HepG2 (cell line): ENCODE results near the gene LCAT. TPM values are rescaled to one million over a fixed set of nuclear protein-coding genes. Genes with fewer than 3 reads are reported as not detected.

Experiments used
- BORCS8-MEF2B ChIP-seq: sonication (generic); formaldehyde crosslinking; IDR thresholded peaks from 2 replicates; pipeline ENCODE4 v1.8.0; 2022; ENCODE audit warnings: mild to moderate bottlenecking, missing genetic modification reagents
- CSRNP1 ChIP-seq: sonication (generic); formaldehyde crosslinking; IDR thresholded peaks from 2 replicates; pipeline ENCODE4 v1.8.1; 2023; ENCODE audit warnings: mild to moderate bottlenecking, missing genetic modification reagents
- FOXK1 ChIP-seq: sonication (generic); formaldehyde crosslinking; IDR thresholded peaks from 2 replicates; pipeline ENCODE4 v1.4.0; 2020; ENCODE audit warnings: low read depth, missing genetic modification reagents, borderline replicate concordance
- GATA4 ChIP-seq: sonication (generic); IDR thresholded peaks from 2 replicates; pipeline ENCODE4 v1.6.1; 2016; ENCODE audit warnings: antibody characterized with exemption, low read depth, borderline replicate concordance
- GTF3A ChIP-seq: sonication (generic); formaldehyde crosslinking; conservative IDR thresholded peaks from 2 replicates; pipeline ENCODE4 v1.4.0; 2020; ENCODE audit warnings: mild to moderate bottlenecking, missing genetic modification reagents
- HES4 ChIP-seq: sonication (generic); formaldehyde crosslinking; IDR thresholded peaks from 2 replicates; pipeline ENCODE4 v1.9.0; 2021; ENCODE audit warnings: mild to moderate bottlenecking, missing genetic modification reagents, borderline replicate concordance
- MAFF ChIP-seq: IDR thresholded peaks from 2 replicates; pipeline ENCODE4 v1.6.1; 2011; ENCODE audit warnings: low read depth, low read length, improper control_type of control experiment
- MZF1 ChIP-seq: sonication (generic); formaldehyde crosslinking; IDR thresholded peaks from 2 replicates; pipeline ENCODE4 v1.8.1; 2023; ENCODE audit warnings: mild to moderate bottlenecking, missing genetic modification reagents, borderline replicate concordance
- PLSCR1 ChIP-seq: sonication (generic); formaldehyde crosslinking; IDR thresholded peaks from 2 replicates; pipeline ENCODE4 v1.5.0; 2020; ENCODE audit warnings: missing genetic modification reagents, mild to moderate bottlenecking, borderline replicate concordance
- TRIM24 ChIP-seq: sonication (generic); formaldehyde crosslinking; IDR thresholded peaks from 2 replicates; pipeline ENCODE4 v1.8.0; 2022; ENCODE audit warnings: mild to moderate bottlenecking, missing genetic modification reagents
- ZBTB37 ChIP-seq: sonication (generic); formaldehyde crosslinking; IDR thresholded peaks from 2 replicates; pipeline ENCODE4 v1.4.0; 2020; ENCODE audit warnings: mild to moderate bottlenecking, missing genetic modification reagents
- ZFP62 ChIP-seq: sonication (generic); formaldehyde crosslinking; IDR thresholded peaks from 2 replicates; pipeline ENCODE4 v1.4.0; 2020; ENCODE audit warnings: missing genetic modification reagents
- ZNF383 ChIP-seq: sonication (generic); formaldehyde crosslinking; IDR thresholded peaks from 2 replicates; pipeline ENCODE4 v1.4.0; 2020; ENCODE audit warnings: missing genetic modification reagents, mild to moderate bottlenecking, borderline replicate concordance
- ZNF550 ChIP-seq: sonication (generic); formaldehyde crosslinking; IDR thresholded peaks from 2 replicates; pipeline ENCODE4 v1.4.0; 2020; ENCODE audit warnings: mild to moderate bottlenecking, missing genetic modification reagents, borderline replicate concordance
- ZNF629 ChIP-seq: sonication (generic); formaldehyde crosslinking; conservative IDR thresholded peaks from 2 replicates; pipeline ENCODE4 v1.5.0; 2020; ENCODE audit warnings: missing genetic modification reagents
- polyA plus RNA-seq, 8 experiments: library from polyadenylated mRNA; depleted of rRNA in 3 of 8; stranded (reverse) in 7 of 8; unstranded in 1 of 8; fragments of >200 nt; fragmentation: Illumina TruSeq in 4 of 8; extraction: Trizol in 4 of 8; gene quantifications; 2 replicates each; pipeline versions ENCODE4 v1.2.1 to v1.2.3, GENCODE V29; 2011 to 2016; ENCODE audit warnings: low read depth in 4 of 8, missing spikeins in 1 of 8, mixed read lengths in 1 of 8; ENCODE audit not compliant: insufficient read depth in 1 of 8
- total RNA-seq, 5 experiments: library from RNA; depleted of rRNA; stranded (reverse); fragments of >200 nt; fragmentation: Illumina TruSeq; extraction: Trizol; gene quantifications; 2 replicates each; pipeline ENCODE4 v1.2.3, GENCODE V29; 2016; ENCODE audit warnings: low read depth in 1 of 5
- TF ChIP-seq, protein P1 (sequence below): sonication (generic); formaldehyde crosslinking; IDR thresholded peaks from 2 replicates; pipeline ENCODE4 v1.5.0; 2020; ENCODE audit warnings: mild to moderate bottlenecking, missing genetic modification reagents
- TF ChIP-seq, protein P2 (sequence below): sonication (generic); formaldehyde crosslinking; IDR thresholded peaks from 2 replicates; pipeline ENCODE4 v1.5.1; 2020; ENCODE audit warnings: mild to moderate bottlenecking, missing genetic modification reagents
- TF ChIP-seq, protein P3 (sequence below): IDR thresholded peaks from 2 replicates; pipeline ENCODE4 v1.6.1; 2016; ENCODE audit warnings: missing genetic modification reagents, missing compliant biosample characterization

The LCAT gene
- total and polyA plus RNA-seq, 2 of the 13 experiments (the other 11 are each of a cell fraction or from before 2014, with no cell fraction given), result 36.1 to 38.9 TPM

GRCh38 chr16:67942510-67943255 is 1.2 kb downstream of the LCAT start (continued):
- TF ChIP-seq, protein P1, sequence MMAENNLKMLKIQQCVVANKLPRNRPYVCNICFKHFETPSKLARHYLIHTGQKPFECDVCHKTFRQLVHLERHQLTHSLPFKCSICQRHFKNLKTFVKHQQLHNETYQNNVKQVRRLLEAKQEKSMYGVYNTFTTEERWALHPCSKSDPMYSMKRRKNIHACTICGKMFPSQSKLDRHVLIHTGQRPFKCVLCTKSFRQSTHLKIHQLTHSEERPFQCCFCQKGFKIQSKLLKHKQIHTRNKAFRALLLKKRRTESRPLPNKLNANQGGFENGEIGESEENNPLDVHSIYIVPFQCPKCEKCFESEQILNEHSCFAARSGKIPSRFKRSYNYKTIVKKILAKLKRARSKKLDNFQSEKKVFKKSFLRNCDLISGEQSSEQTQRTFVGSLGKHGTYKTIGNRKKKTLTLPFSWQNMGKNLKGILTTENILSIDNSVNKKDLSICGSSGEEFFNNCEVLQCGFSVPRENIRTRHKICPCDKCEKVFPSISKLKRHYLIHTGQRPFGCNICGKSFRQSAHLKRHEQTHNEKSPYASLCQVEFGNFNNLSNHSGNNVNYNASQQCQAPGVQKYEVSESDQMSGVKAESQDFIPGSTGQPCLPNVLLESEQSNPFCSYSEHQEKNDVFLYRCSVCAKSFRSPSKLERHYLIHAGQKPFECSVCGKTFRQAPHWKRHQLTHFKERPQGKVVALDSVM (CRISPR knock-in tag), result no peak
- peak; percentile 88; the same call in 1 of the 2 replicates for TF ChIP-seq ZNF550 (CRISPR knock-in tag)
- TF ChIP-seq HES4 (CRISPR knock-in tag), result no peak
- TF ChIP-seq BORCS8-MEF2B, result no peak; the same call in 1 of the 2 replicates
- no peak for TF ChIP-seq GATA4
- TF ChIP-seq GTF3A (CRISPR knock-in tag), result no peak
- no peak for TF ChIP-seq ZNF383
- no peak for TF ChIP-seq ZFP62 (CRISPR knock-in tag)
- TF ChIP-seq, protein P2, sequence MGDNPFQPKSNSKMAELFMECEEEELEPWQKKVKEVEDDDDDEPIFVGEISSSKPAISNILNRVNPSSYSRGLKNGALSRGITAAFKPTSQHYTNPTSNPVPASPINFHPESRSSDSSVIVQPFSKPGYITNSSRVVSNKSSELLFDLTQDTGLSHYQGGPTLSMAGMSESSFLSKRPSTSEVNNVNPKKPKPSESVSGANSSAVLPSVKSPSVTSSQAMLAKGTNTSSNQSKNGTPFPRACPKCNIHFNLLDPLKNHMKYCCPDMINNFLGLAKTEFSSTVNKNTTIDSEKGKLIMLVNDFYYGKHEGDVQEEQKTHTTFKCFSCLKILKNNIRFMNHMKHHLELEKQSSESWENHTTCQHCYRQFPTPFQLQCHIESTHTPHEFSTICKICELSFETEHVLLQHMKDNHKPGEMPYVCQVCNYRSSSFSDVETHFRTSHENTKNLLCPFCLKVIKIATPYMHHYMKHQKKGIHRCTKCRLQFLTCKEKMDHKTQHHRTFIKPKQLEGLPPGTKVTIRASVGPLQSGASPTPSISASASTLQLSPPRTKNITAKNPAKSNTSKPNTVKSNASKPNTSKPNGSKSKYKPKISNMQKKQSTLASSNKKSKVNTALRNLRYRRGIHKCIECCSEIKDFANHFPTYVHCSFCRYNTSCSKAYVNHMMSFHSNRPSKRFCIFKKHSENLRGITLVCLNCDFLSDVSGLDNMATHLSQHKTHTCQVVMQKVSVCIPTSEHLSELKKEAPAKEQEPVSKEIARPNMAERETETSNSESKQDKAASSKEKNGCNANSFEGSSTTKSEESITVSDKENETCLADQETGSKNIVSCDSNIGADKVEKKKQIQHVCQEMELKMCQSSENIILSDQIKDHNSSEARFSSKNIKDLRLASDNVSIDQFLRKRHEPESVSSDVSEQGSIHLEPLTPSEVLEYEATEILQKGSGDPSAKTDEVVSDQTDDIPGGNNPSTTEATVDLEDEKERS (CRISPR knock-in tag), result peak; percentile 72; the same call in 1 of the 2 replicates
- no peak for TF ChIP-seq FOXK1 (CRISPR knock-in tag)
- no peak for TF ChIP-seq ZBTB37 (CRISPR knock-in tag)
- TF ChIP-seq, protein P3, sequence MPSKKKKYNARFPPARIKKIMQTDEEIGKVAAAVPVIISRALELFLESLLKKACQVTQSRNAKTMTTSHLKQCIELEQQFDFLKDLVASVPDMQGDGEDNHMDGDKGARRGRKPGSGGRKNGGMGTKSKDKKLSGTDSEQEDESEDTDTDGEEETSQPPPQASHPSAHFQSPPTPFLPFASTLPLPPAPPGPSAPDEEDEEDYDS (CRISPR knock-in tag), result no peak
- no peak for TF ChIP-seq ZNF629 (CRISPR knock-in tag)
- TF ChIP-seq PLSCR1, result no peak
- no peak for TF ChIP-seq TRIM24 (CRISPR knock-in tag)
- no peak for TF ChIP-seq MAFF
- 0 out of 2 replicates have a peak, but pooled peaks have one; percentile 57 for TF ChIP-seq MZF1 (CRISPR knock-in tag)
- TF ChIP-seq CSRNP1 (CRISPR knock-in tag), result no peak
